ENCODE measurements around the gene ZNF761. TPM values are rescaled to one million over a fixed set of nuclear protein-coding genes. Genes with fewer than 3 reads are reported as not detected.
"Not testable (repeated sequence)": the region's sequence is repeated elsewhere in the genome, so short reads cannot be mapped to it uniquely, and the experiment has no call there.

ZNF761 gene
- total RNA-seq, 1 donor from 2014 or later, result 13.8 TPM

- CTCF ChIA-PET; ATAC-seq (ENCODE audit: low read depth); H3K27ac Mint-ChIP-seq; H3K9me3 Mint-ChIP-seq; H3K4me1 Mint-ChIP-seq; H3K27me3 Mint-ChIP-seq; DNase-seq; H3K4me3 Mint-ChIP-seq; POLR2A ChIA-PET; H3K36me3 Mint-ChIP-seq (ENCODE audit: low read depth); intact Hi-C loops (cut with micrococcal nuclease): not testable (repeated sequence)
Observed at GRCh38 chr19:53503671-53504364, 72.0 kb downstream of the ZNF761 start.

GRCh38 chr19:53504365-53504703, 72.5 kb downstream of the ZNF761 start:
- H3K4me1 Mint-ChIP-seq; H3K27ac Mint-ChIP-seq; POLR2A ChIA-PET; H3K36me3 Mint-ChIP-seq (ENCODE audit: low read depth); H3K9me3 Mint-ChIP-seq; intact Hi-C loops (cut with micrococcal nuclease); H3K4me3 Mint-ChIP-seq; ATAC-seq (ENCODE audit: low read depth); DNase-seq; CTCF ChIA-PET: not testable (repeated sequence)
- peaks cover 11% of the 10 kb centered on the region for H3K27me3 Mint-ChIP-seq

GRCh38 chr19:53504885-53505284, 73.1 kb downstream of the ZNF761 start:
- DNase-seq, result no peak
- POLR2A ChIA-PET, result no interaction called here
- Mint-ChIP-seq H3K36me3 (ENCODE audit: low read depth) (no peaks in the 10 kb centered on the region), H3K27me3 (peaks cover 11% of the 10 kb centered on the region), H3K4me1 (no peaks in the 10 kb centered on the region), H3K27ac (no peak overlapping the region), H3K9me3 (peaks cover 5% of the 10 kb centered on the region), H3K4me3 (no peak overlapping the region)
- ATAC-seq (ENCODE audit: low read depth), result no peak
- intact Hi-C loops (cut with micrococcal nuclease), result no loop called here
- TF ChIP-seq CTCF (IDR thresholded peaks at IDR 0.05), result no peak
- CTCF ChIA-PET, result no interaction called here

GRCh38 chr19:53506728-53507127, 74.9 kb downstream of the ZNF761 start:
- no peaks in the 10 kb centered on the region for H3K36me3 Mint-ChIP-seq (ENCODE audit: low read depth)
- H3K27me3 Mint-ChIP-seq, result peaks cover 11% of the 10 kb centered on the region
- DNase-seq (no peak), ATAC-seq (ENCODE audit: low read depth) (no peak)
- peaks cover under 1% of the 10 kb centered on the region for H3K4me1 Mint-ChIP-seq
- no peak overlapping the region for H3K27ac Mint-ChIP-seq
- ChIA-PET CTCF (interaction anchor here (2.3 kb wide), 1 partner anchor 81 kb away, joined by 6 read pairs; no protein-coding TSS in a partner anchor), POLR2A (no interaction called here)
- no peak overlapping the region for H3K4me3 Mint-ChIP-seq
- TF ChIP-seq CTCF (IDR thresholded peaks at IDR 0.05), result no peak
- intact Hi-C loops (cut with micrococcal nuclease), result no loop called here
- H3K9me3 Mint-ChIP-seq, result peaks cover under 1% of the 10 kb centered on the region

Other genes with a start within 250 kb of the ZNF761 start
- gene ZNF665, start 238.6 kb upstream of the ZNF761 start, total RNA-seq, result 5.8 and 7.1 TPM in 2 replicates
- gene ZNF677, start 177.1 kb upstream of the ZNF761 start, total RNA-seq, result 13.7 and 14.2 TPM in 2 replicates
- gene VN1R2, start 173.7 kb upstream of the ZNF761 start, total RNA-seq, result not detected in 2 replicates
- not detected in 2 replicates for gene VN1R4, start 164.3 kb upstream of the ZNF761 start, total RNA-seq
- gene ZNF845, start 98.2 kb upstream of the ZNF761 start, total RNA-seq, result 11.6 and 11.9 TPM in 2 replicates
- gene ZNF525, start 66.3 kb upstream of the ZNF761 start, total RNA-seq, result 28.9 and 37.4 TPM in 2 replicates
- 16.2 and 18.9 TPM in 2 replicates for gene ZNF765, start 36.8 kb upstream of the ZNF761 start, total RNA-seq
- 8.2 and 10.7 TPM in 2 replicates for gene ZNF813, start 35.7 kb downstream of the ZNF761 start, total RNA-seq
- gene ZNF331, start 106.2 kb downstream of the ZNF761 start, total RNA-seq, result 25.5 and 31.7 TPM in 2 replicates
- not detected in 2 replicates for gene DPRX, start 200.0 kb downstream of the ZNF761 start, total RNA-seq

All from activated B cell treated with CpG ODN at 0.5 μM for 24 hours (primary cell).